Endothelial cell of umbilical vein (primary cell): Measurements from ENCODE around the gene MATK. TPM values are rescaled to one million over a fixed set of nuclear protein-coding genes. Genes with fewer than 3 reads are reported as not detected.

Experiments
- BruUV-seq: library from RNA; stranded (reverse); fragments of 400-500 nt; replicated peaks from 2 replicates; lab custom pipeline; 2021; lab: Mats Ljungman, UMichigan
- CTCF ChIA-PET: fragments of 300-600, 350-600 bp; sonication (Branson Sonifier 250); formaldehyde crosslinking; loops from one replicate; lab custom pipeline; 2021; ENCODE audit warnings: antibody characterized with exemption, inconsistent platforms; lab: Charles Lee
- POLR2A ChIA-PET: fragments of 300-600, 350-600 bp; sonication (Branson Sonifier 250); formaldehyde crosslinking; loops from one replicate; lab custom pipeline; 2021; ENCODE audit warnings: antibody characterized with exemption, inconsistent platforms; lab: Charles Lee
- DNase-seq: peaks from one replicate; pipeline ENCODE4 v3.0.0-alpha.2; 2011; ENCODE audit warnings: low read depth, low spot score
- FAIRE-seq: peaks from 2 replicates; lab custom pipeline; 2011; peaks lifted over from hg19 to GRCh38; lab: Jason Lieb, UNC
- H2AFZ ChIP-seq: 2 replicates; pipeline ENCODE4 v1.6.0; 2012; ENCODE audit warnings: low read depth, low read length, control low read depth, inconsistent platforms
- H3K27ac ChIP-seq: 2 replicates; pipeline ENCODE4 v1.5.1; 2011; ENCODE audit warnings: low read depth, mild to moderate bottlenecking, control low read depth, low read length, moderate library complexity; ENCODE audit not compliant: insufficient read depth
- H3K27me3 ChIP-seq, 2 experiments: 2 replicates each; pipeline versions ENCODE4 v1.6.0 to v1.6.1; 2011; ENCODE audit warnings: low read length in 2 of 2, mixed read lengths in 1 of 2; ENCODE audit not compliant: control insufficient read depth in 2 of 2, insufficient read depth in 2 of 2
- H3K36me3 ChIP-seq, 2 experiments: 2 replicates in 1 of 2; 3 replicates in 1 of 2; pipeline ENCODE4 v1.5.1; 2011; ENCODE audit warnings: low read length in 2 of 2, mild to moderate bottlenecking in 1 of 2, moderate library complexity in 1 of 2; ENCODE audit not compliant: control insufficient read depth in 2 of 2, insufficient read depth in 2 of 2; ENCODE audit errors: extremely low read depth in 1 of 2
- H3K4me1 ChIP-seq: 3 replicates; pipeline ENCODE4 v1.5.1; 2011; ENCODE audit warnings: mild to moderate bottlenecking, low read length; ENCODE audit not compliant: control insufficient read depth, insufficient read depth; ENCODE audit errors: extremely low read depth
- H3K4me2 ChIP-seq: 2 replicates; pipeline ENCODE4 v1.6.1; 2011; ENCODE audit warnings: low read length, control low read depth, mixed read lengths; ENCODE audit not compliant: insufficient read depth
- H3K4me3 ChIP-seq, 3 experiments: fragments of 200-600 bp in 1 of 3; sonication (generic), shearing (Covaris generic) in 1 of 3; replicated peaks in 1 of 3; 2 replicates each; pipeline ENCODE4 v1.5.1; 2011 to 2016; ENCODE audit warnings: control low read depth in 3 of 3, low read length in 3 of 3, mild to moderate bottlenecking in 2 of 3, inconsistent platforms in 1 of 3, low read depth in 1 of 3, moderate library complexity in 1 of 3; ENCODE audit not compliant: insufficient read depth in 1 of 3
- H3K79me2 ChIP-seq: 2 replicates; pipeline ENCODE4 v1.6.0; 2012; ENCODE audit warnings: low read length, inconsistent platforms; ENCODE audit not compliant: control insufficient read depth, insufficient read depth
- H3K9ac ChIP-seq: replicated peaks from 2 replicates; pipeline ENCODE3; 2011; ENCODE audit warnings: low read length, control low read depth; ENCODE audit not compliant: insufficient read depth; ENCODE audit errors: extremely low read depth
- H3K9me1 ChIP-seq: replicated peaks from 3 replicates; pipeline ENCODE4 v1.6.0; 2011; ENCODE audit warnings: mild to moderate bottlenecking, low read length; ENCODE audit not compliant: control insufficient read depth, insufficient read depth; ENCODE audit errors: extremely low read depth
- H3K9me3 ChIP-seq: replicated peaks from 2 replicates; pipeline ENCODE4 v1.5.1; 2012; ENCODE audit warnings: low read length, inconsistent platforms; ENCODE audit not compliant: control insufficient read depth, insufficient read depth
- H4K20me1 ChIP-seq: replicated peaks from 2 replicates; pipeline ENCODE3; 2011; ENCODE audit warnings: mild to moderate bottlenecking, low read length; ENCODE audit not compliant: control insufficient read depth, insufficient read depth; ENCODE audit errors: extremely low read depth
- CTCF ChIP-seq, 2 donors: IDR thresholded peaks; 1 replicate in 1 of 2; 2 replicates in 1 of 2; pipeline ENCODE4 v1.5.1; 2011; ENCODE audit warnings: low read length in 2 of 2, mild to moderate bottlenecking in 2 of 2, moderate library complexity in 2 of 2, control low read depth in 1 of 2, inconsistent platforms in 1 of 2, low read depth in 1 of 2; ENCODE audit not compliant: insufficient read depth in 1 of 2; ENCODE audit errors: extremely low read depth in 1 of 2
- FOS ChIP-seq: IDR thresholded peaks from 2 replicates; pipeline ENCODE4 v1.6.1; 2011; ENCODE audit warnings: mild to moderate bottlenecking, low read length, moderate library complexity, borderline replicate concordance; ENCODE audit not compliant: insufficient read depth
- GATA2 ChIP-seq: IDR thresholded peaks from 2 replicates; pipeline ENCODE4 v1.7.0; 2011; ENCODE audit warnings: low read depth, mild to moderate bottlenecking, moderate library complexity, mixed read lengths, low read length; ENCODE audit not compliant: insufficient read length, insufficient read depth
- JUN ChIP-seq: IDR thresholded peaks from 2 replicates; pipeline ENCODE4 v1.6.1; 2011; ENCODE audit warnings: borderline replicate concordance, low read depth; ENCODE audit not compliant: insufficient read length, insufficient read depth
- MAX ChIP-seq: IDR thresholded peaks from 2 replicates; pipeline ENCODE4 v1.6.1; 2011; ENCODE audit not compliant: insufficient read depth, insufficient read length
- MYC ChIP-seq: IDR thresholded peaks from one replicate; pipeline ENCODE4 v1.6.1; 2011; ENCODE audit warnings: mild to moderate bottlenecking, low read depth, low read length
- POLR2A ChIP-seq: IDR thresholded peaks from 2 replicates; pipeline ENCODE4 v1.6.1; 2012; ENCODE audit warnings: low read depth, mild to moderate bottlenecking, control low read depth, low read length
- POLR2AphosphoS5 ChIP-seq: IDR thresholded peaks from 2 replicates; pipeline ENCODE4 v1.6.1; 2012; ENCODE audit warnings: low read depth, mild to moderate bottlenecking, control low read depth, low read length, moderate library complexity; ENCODE audit not compliant: insufficient read depth
- dilution Hi-C: fragments of 300-500 bp; cut with MboI; formaldehyde crosslinking; loops from one replicate; pipeline ENCODE4 v1.15.0; 2019; ENCODE audit warnings: low sequenced_read_pairs; ENCODE audit not compliant: extremely low pct_ligation_motif_present
- intact Hi-C: fragments of 100-400 bp; cut with micrococcal nuclease; formaldehyde crosslinking; loops from one replicate; pipeline ENCODE4 v1.10.0; 2022
- polyA plus RNA-seq, 4 experiments: library from polyadenylated mRNA; depleted of rRNA in 3 of 4; stranded (reverse) in 3 of 4; unstranded in 1 of 4; fragments of >200 nt; gene quantifications; 2 replicates each; pipeline versions ENCODE4 v1.2.1 to v1.2.3, GENCODE V29; 2011 to 2012; ENCODE audit warnings: missing spikeins in 1 of 4
- total RNA-seq: library from RNA; stranded (reverse); gene quantifications from 2 replicates; pipeline ENCODE4 v1.2.3, GENCODE V29; 2021

The MATK gene
- total and polyA plus RNA-seq, 2 donors (not counting 3 experiments of a cell fraction or from before 2014, with no cell fraction given) = not detected

- FAIRE-seq = no peak
- H3K9me3 ChIP-seq = no peaks in the 10 kb centered on the region
- peaks cover 14% of the 10 kb centered on the region for H3K4me1 ChIP-seq
- no peak overlapping the region for H2AFZ ChIP-seq
- no peak overlapping the region for H3K9ac ChIP-seq
- no peaks in the 10 kb centered on the region for H3K27me3 ChIP-seq
- peaks cover 2 to 10% of the 10 kb centered on the region in 2 experiments for H3K36me3 ChIP-seq
- no peak for DNase-seq
- no peak overlapping the region for H3K27ac ChIP-seq
- peaks cover 4% of the 10 kb centered on the region for H3K79me2 ChIP-seq
- POLR2A ChIA-PET = no interaction called here
- TF ChIP-seq POLR2AphosphoS5 = no peak
- no peak for TF ChIP-seq POLR2A
- TF ChIP-seq FOS = no peak
- no peak for TF ChIP-seq JUN
- no peak for TF ChIP-seq MAX
- TF ChIP-seq GATA2 = no peak
- TF ChIP-seq MYC = no peak
- TF ChIP-seq CTCF (IDR thresholded peaks at IDR 0.05; ENCODE audit: extremely low read depth in 1 of 2, insufficient read depth in 1 of 2, low read depth in 1 of 2, low read length in 2 of 2) = no peak
- no peak overlapping the region for H3K4me2 ChIP-seq
- CTCF ChIA-PET = interaction anchor here (2.1 kb wide), 1 partner anchor 54 kb away, joined by 8 read pairs; no protein-coding TSS in a partner anchor
- H3K9me1 ChIP-seq = no peaks in the 10 kb centered on the region
- dilution Hi-C loops (no loop called here), intact Hi-C loops (no loop called here)
- no TSS peak for BruUV-seq
- H3K4me3 ChIP-seq = no peak overlapping the region
- no peaks in the 10 kb centered on the region for H4K20me1 ChIP-seq
Observed at GRCh38 chr19:3767050-3767449, 19.1 kb downstream of the MATK start.
